CD4-positive, alpha-beta T cell treated with Interleukin-15 for 4 hours (primary cell): ENCODE data around the gene PRKG1.

Experiments
- DNase-seq: peaks from one replicate; pipeline ENCODE4 v3.0.0-alpha.2; 2020; ENCODE audit warnings: low spot score

PRKG1 gene

DNA sequence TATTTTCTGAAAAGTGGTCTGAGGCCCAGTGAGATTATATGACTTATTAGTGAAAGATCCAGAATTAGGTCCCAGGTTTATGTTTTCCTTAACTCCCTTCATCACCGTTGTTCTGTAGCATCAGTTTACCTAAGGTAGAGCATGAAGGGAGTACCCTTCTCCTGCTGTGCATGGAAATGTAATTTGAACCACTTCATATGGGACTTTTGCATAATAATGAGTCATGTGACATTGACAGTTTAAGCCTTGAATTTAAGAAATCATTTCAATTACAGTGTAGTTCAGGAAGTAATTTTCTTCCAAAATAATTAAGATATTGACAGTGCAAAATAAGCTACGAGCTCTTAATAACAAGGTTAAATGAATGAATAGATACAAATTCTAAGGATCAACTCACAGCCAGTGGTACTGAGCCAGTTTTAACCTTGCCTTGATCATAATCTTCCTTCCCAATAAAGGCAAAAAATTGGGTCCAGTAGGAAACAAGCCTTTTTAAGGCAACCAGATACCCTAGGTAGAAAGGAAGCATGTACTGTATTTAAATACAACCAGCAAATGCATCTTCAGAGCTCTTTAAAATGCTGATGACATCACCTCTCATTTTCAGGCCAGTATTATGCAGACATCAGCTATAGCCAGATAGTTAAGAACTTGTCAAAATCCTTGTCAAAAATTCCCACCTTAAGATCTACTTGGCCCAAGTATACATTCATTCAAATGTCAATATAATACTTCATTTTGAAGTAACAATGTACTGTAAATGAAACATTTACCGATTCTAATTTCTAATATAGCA lies 1191.0 kb downstream of the PRKG1 start:
- DNase-seq, result no peak

GRCh38 chr10:52266858-52267257 lies 1192.6 kb downstream of the PRKG1 start:
- no peak for DNase-seq

DNA sequence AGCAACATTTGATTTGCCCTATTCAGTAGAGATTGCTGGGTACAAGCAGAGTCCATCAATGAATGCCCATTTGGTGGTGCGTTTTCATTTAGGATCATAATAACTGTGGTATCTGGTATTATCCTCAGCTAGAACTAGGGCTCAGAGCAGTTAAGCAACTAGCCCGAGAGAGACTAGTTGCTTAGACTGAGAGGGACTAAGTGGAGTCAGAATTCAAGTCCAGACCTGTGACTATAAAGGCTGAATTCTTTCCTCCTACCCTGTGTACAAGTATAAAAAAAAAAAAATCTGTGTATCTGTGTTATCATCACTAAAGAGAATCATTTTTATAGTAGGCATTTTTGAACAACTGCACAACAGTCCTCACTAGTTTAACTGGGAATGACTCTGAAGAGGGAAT lies 1194.5 kb downstream of the PRKG1 start:
- no peak for DNase-seq

DNA sequence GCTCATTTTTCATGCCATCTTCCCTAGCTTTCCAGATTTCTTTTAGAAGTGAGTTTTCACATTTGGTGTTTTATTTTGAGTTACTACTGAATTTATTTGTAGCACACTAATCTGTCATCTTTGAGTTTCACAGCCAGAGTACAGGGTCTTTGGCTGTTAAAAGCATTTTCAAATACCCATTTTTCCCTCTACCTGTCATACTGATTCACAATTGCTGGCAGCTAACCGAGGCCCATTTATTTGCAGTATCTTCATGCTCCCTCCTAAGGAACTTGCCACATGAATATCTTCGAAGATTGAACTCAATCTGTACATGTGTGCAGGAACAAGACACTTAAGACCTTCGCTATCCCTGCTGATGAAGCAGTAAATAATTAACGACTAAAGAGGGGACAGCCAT lies 1194.9 kb downstream of the PRKG1 start:
- no peak for DNase-seq

GRCh38 chr10:52276163-52276562 lies 1201.9 kb downstream of the PRKG1 start:
- DNase-seq, result no peak

GRCh38 chr10:52276986-52277385 lies 1202.7 kb downstream of the PRKG1 start:
- no peak for DNase-seq

- no peak for DNase-seq
These were observed 1205.3 kb downstream of the PRKG1 start for GRCh38 chr10:52279546-52279945.

DNA sequence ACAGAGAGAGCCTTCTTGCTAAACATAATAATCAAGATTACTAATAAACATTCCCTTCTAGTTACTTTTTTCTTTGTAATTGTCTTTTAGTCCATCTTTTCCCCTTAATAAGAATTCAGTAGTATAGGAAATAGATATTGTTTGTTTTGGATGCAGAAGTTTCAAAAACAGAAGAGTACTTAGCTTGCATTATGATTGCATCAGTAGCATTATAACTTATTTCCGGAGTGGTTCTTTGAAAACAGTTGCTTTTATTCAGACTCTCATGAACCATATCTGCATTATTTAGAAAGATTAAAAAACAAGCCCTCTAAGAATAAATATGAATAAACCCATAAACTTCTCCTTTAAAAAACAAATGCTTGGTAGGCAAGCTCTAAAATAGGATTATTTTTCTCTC lies 1205.8 kb downstream of the PRKG1 start:
- DNase-seq, result no peak

- DNase-seq, result no peak
These were observed 1208.9 kb downstream of the PRKG1 start for GRCh38 chr10:52283174-52283573.

DNA sequence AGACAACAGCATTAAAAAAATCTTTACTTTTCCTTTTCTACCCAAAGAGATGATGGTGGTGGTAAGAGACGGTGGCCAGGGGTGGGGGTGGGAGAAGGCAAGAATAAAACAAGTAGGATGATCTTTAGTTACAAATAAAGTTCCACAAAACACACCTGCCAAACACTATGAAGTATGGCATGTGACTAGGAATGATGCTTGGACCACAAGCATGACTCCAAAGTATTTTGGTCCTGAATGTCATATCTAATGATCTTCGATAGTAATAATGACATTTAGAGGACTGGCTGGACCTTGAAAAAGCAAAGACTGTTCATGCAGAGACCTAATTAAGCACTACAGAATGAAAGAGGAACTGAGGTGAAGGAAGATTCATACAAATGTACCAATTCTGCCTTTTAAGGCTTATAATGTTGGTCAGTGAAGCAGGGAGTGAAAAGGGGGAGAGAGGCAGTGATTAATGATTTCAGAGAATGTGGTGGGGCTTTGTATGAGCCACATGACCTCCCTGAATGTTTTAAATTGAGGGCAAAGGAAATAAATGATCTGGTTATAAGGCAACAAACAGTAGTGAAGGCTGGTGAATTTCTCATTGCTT lies 1210.2 kb downstream of the PRKG1 start:
- no peak for DNase-seq

GRCh38 chr10:52287866-52288265 lies 1213.6 kb downstream of the PRKG1 start:
- DNase-seq, result no peak

- DNase-seq, result no peak
These were observed 1223.5 kb downstream of the PRKG1 start for GRCh38 chr10:52297747-52298146.

- no peak for DNase-seq
These were observed 1226.5 kb downstream of the PRKG1 start for GRCh38 chr10:52300599-52301277.

DNA sequence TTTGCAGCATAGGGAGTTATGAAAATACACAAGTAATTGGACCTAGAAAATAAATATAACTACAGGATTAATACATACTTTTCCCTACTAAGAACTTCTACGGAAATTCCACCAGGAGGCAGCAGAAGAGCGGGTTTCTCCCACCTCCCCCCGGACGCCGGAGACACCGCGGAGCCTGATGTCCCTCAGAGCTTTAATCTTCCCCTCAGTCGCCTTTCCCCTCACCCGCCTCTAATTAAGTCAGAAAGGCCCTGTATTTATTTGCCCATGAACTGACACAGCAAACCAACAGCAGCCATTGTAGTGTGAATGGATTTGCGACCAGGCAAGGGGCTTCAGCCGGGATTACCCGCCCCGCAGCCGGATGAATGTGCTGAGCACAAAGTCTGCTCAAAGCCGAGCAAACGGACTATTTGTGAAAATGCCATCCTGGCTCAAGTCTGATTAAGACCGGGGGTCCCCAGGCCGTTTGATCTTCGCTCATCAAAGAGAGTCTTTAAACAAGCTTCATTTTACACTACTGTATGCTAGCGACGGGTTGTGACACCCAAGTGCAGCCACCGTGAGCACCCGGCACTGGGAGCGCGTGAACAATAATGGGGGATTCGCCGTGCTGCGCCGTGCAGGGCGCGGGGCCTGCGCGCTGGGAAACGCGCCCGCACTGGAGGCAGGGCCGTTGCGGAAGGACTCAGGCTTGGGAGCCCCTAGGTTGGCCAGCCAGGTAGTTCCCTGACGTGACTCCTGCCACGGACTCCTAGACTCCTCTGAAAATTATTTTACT lies 1234.2 kb downstream of the PRKG1 start:
- DNase-seq, result no peak

GRCh38 chr10:52312942-52313255 lies 1238.6 kb downstream of the PRKG1 start:
- DNase-seq, result no peak

- no peak for DNase-seq
These were observed 1239.1 kb downstream of the PRKG1 start for GRCh38 chr10:52313256-52313932.

DNA sequence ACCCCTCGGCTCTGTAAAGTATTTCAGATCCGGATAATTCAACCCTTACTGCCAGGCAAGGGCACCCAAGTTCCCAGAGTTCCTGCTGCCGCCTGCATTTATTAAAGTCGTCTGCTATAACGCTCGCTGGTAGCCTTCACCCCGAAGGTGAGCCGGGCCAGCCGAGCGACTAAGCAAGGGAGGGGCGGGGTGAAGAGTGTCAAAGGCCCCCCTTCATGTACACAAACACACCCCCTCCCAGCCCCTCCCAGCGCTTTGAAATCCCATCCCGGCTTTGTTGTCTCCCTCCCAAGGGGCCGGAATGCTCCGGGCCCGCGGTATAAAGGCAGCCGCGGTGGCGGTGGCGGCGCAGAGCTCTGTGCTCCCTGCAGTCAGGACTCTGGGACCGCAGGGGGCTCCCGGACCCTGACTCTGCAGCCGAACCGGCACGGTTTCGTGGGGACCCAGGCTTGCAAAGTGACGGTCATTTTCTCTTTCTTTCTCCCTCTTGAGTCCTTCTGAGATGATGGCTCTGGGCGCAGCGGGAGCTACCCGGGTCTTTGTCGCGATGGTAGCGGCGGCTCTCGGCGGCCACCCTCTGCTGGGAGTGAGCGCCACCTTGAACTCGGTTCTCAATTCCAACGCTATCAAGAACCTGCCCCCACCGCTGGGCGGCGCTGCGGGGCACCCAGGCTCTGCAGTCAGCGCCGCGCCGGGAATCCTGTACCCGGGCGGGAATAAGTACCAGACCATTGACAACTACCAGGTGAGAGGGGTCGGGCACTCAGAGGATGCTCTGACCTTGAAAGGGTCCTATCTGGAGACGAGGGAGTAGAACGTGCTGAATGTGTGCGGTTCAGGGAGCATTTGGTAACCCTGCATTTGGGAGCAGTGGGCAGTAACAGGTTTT lies 1239.9 kb downstream of the PRKG1 start, which contains the start of gene DKK1:
Gene DKK1, plus strand, starts transcription at position 349 of the 889 bp plus-strand sequence. Its CDS starts 154 bp downstream, at position 503.
- no peak for DNase-seq

DNA sequence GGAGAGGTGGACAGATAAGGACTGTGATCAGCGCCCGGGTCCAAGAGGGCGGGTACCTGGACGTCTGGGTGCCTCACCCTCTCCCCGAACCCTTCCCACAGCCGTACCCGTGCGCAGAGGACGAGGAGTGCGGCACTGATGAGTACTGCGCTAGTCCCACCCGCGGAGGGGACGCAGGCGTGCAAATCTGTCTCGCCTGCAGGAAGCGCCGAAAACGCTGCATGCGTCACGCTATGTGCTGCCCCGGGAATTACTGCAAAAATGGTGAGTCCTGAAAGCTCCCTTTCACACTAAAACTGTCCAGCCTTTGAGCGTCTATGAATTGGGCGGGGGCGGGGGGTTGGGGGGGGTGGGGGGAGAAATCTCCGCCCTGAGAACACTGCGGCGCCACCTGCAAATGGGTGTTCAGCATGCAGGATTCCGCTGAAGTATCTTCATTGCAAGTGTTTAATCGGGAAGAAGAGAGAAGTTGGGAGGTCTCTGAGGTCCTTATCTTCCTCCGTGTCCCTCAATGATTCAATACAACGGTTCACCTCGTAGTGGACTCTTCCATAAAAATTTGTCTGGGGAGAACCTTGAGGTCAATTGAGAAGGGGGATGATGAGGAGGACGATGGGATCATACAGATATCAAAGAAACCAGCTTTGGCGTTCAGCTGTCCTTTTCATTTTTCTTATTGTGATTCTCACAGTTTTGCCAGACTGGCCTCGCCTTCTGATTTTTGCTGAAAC lies 1240.7 kb downstream of the PRKG1 start:
- no peak for DNase-seq

DNA sequence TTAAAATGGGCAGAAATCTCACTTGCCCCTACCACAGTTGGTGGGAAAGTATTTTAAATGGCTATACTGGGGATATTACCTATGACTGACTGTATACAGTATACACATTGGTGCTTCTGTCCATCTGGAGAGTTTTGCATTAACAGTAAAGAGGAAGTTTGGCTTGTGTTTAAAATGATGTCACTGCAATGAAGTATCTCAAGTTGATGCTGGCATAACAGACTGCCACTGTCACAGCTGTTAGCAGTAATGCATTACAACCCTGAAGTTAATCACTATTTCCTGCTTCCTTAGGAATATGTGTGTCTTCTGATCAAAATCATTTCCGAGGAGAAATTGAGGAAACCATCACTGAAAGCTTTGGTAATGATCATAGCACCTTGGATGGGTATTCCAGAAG lies 1241.7 kb downstream of the PRKG1 start:
- no peak for DNase-seq

DNA sequence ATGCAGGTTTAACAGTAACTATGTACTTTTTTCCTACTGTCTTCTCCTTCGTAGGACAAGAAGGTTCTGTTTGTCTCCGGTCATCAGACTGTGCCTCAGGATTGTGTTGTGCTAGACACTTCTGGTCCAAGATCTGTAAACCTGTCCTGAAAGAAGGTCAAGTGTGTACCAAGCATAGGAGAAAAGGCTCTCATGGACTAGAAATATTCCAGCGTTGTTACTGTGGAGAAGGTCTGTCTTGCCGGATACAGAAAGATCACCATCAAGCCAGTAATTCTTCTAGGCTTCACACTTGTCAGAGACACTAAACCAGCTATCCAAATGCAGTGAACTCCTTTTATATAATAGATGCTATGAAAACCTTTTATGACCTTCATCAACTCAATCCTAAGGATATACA lies 1242.2 kb downstream of the PRKG1 start:
- no peak for DNase-seq
